Mesothelial cell of epicardium (in vitro differentiated cells): ENCODE measurements around the gene SEMA4D. TPM values are rescaled to one million over a fixed set of nuclear protein-coding genes. Genes with fewer than 3 reads are reported as not detected.

Source experiments
- DNase-seq, 2 experiments: peaks; one replicate each; pipeline ENCODE4 v3.0.0; 2021; ENCODE audit warnings: low spot score in 2 of 2; ENCODE audit not compliant: unreplicated experiment in 2 of 2
- H3K27ac Mint-ChIP-seq: 2 replicates; pipeline ENCODE4 v1.8.0; 2021; ENCODE audit warnings: mixed read lengths
- H3K27me3 Mint-ChIP-seq: 2 replicates; pipeline ENCODE4 v1.8.0; 2021; ENCODE audit warnings: low read depth, mixed read lengths
- H3K36me3 Mint-ChIP-seq: 2 replicates; pipeline ENCODE4 v1.8.0; 2021; ENCODE audit warnings: mixed read lengths
- H3K4me1 Mint-ChIP-seq: 2 replicates; pipeline ENCODE4 v1.8.0; 2021; ENCODE audit warnings: mixed read lengths
- H3K4me3 Mint-ChIP-seq: 2 replicates; pipeline ENCODE4 v1.8.0; 2021; ENCODE audit warnings: mild to moderate bottlenecking, moderate library complexity, mixed read lengths
- H3K9me3 Mint-ChIP-seq: 2 replicates; pipeline ENCODE4 v1.8.0; 2021; ENCODE audit warnings: mixed read lengths
- CTCF ChIP-seq: fragments of 200-600 bp; sonication (generic); IDR thresholded peaks from one replicate; pipeline ENCODE4 v1.5.0; 2021; ENCODE audit warnings: antibody characterized with exemption; ENCODE audit not compliant: unreplicated experiment
- total RNA-seq: library from RNA; stranded (reverse); gene quantifications from 3 replicates; pipeline ENCODE4 v1.2.1, GENCODE V29; 2021

SEMA4D gene
- total RNA-seq, 1 donor from 2014 or later, result 44.7 TPM

- no peaks in the 10 kb centered on the region for H3K27me3 Mint-ChIP-seq
- H3K9me3 Mint-ChIP-seq, result no peaks in the 10 kb centered on the region
- DNase-seq, result no peak
- no peak for TF ChIP-seq CTCF
- H3K36me3 Mint-ChIP-seq, result peaks cover 7% of the 10 kb centered on the region
- no peak overlapping the region for H3K27ac Mint-ChIP-seq
- H3K4me3 Mint-ChIP-seq, result no peak overlapping the region
- H3K4me1 Mint-ChIP-seq, result peaks cover 2% of the 10 kb centered on the region
These were observed 119.4 kb downstream of the SEMA4D start for GRCh38 chr9:89378541-89378940.

GRCh38 chr9:89377411-89377810, 120.5 kb downstream of the SEMA4D start:
- H3K27ac Mint-ChIP-seq, result no peak overlapping the region
- no peak for TF ChIP-seq CTCF
- H3K4me3 Mint-ChIP-seq, result no peak overlapping the region
- H3K4me1 Mint-ChIP-seq, result peaks cover 2% of the 10 kb centered on the region
- peaks cover 7% of the 10 kb centered on the region for H3K36me3 Mint-ChIP-seq
- no peaks in the 10 kb centered on the region for H3K27me3 Mint-ChIP-seq
- no peaks in the 10 kb centered on the region for H3K9me3 Mint-ChIP-seq
- DNase-seq, result no peak

GRCh38 chr9:89376741-89377351, 121.1 kb downstream of the SEMA4D start:
- Mint-ChIP-seq H3K36me3 (peaks cover 7% of the 10 kb centered on the region), H3K27ac (no peak overlapping the region), H3K4me1 (peaks cover 2% of the 10 kb centered on the region), H3K4me3 (no peak overlapping the region), H3K9me3 (no peaks in the 10 kb centered on the region), H3K27me3 (no peaks in the 10 kb centered on the region)
- TF ChIP-seq CTCF, result no peak
- no peak for DNase-seq

- no peaks in the 10 kb centered on the region for H3K9me3 Mint-ChIP-seq
- no peak for TF ChIP-seq CTCF
- H3K4me1 Mint-ChIP-seq, result peaks cover 2% of the 10 kb centered on the region
- H3K27ac Mint-ChIP-seq, result no peak overlapping the region
- peaks cover 7% of the 10 kb centered on the region for H3K36me3 Mint-ChIP-seq
- no peak overlapping the region for H3K4me3 Mint-ChIP-seq
- no peaks in the 10 kb centered on the region for H3K27me3 Mint-ChIP-seq
- no peak for DNase-seq
These were observed 121.6 kb downstream of the SEMA4D start for GRCh38 chr9:89376286-89376685.

GRCh38 chr9:89375191-89375760, 122.6 kb downstream of the SEMA4D start:
- Mint-ChIP-seq H3K27ac (no peak overlapping the region), H3K9me3 (no peaks in the 10 kb centered on the region), H3K4me1 (peaks cover 2% of the 10 kb centered on the region), H3K27me3 (no peaks in the 10 kb centered on the region), H3K36me3 (peaks cover 7% of the 10 kb centered on the region), H3K4me3 (no peak overlapping the region)
- DNase-seq, result no peak
- TF ChIP-seq CTCF, result no peak
